ENCODE measurements around the gene TULP4. TPM values are rescaled to one million over a fixed set of nuclear protein-coding genes. Genes with fewer than 3 reads are reported as not detected.

The TULP4 gene
- total RNA-seq, 1 donor from 2014 or later: 252 TPM

- H3K9me3 Mint-ChIP-seq: peaks cover 3% of the 10 kb centered on the region
- H3K36me3 ChIP-seq: no peaks in the 10 kb centered on the region
- no peak overlapping the region for H3K27ac Mint-ChIP-seq
- H3K4me1 ChIP-seq: peaks cover 7% of the 10 kb centered on the region
- H3K4me3 Mint-ChIP-seq: no peak overlapping the region
- H3K9me3 ChIP-seq (ENCODE audit: low read depth): no peaks in the 10 kb centered on the region
- peaks cover 20% of the 10 kb centered on the region for H4K20me1 ChIP-seq (ENCODE audit: low read depth)
- H3K27ac ChIP-seq: no peak overlapping the region
- TF ChIP-seq CTCF (IDR thresholded peaks at IDR 0.05): no peak
- no peak for TF ChIP-seq EZH2phosphoT487 (IDR thresholded peaks at IDR 0.05)
- TF ChIP-seq EZH2 (IDR thresholded peaks at IDR 0.05): no peak
- no peak overlapping the region for H2AFZ ChIP-seq (replicated peaks)
- no peak overlapping the region for H3K9ac ChIP-seq
- H3K27me3 ChIP-seq: no peaks in the 10 kb centered on the region
- peaks cover 5% of the 10 kb centered on the region for H3K4me1 Mint-ChIP-seq
- no peak for DNase-seq (ENCODE audit: low spot score)
- H3K4me3 ChIP-seq: no peak overlapping the region
- H3F3A ChIP-seq (ENCODE audit: low read depth): no peaks in the 10 kb centered on the region
- H3K36me3 Mint-ChIP-seq: peaks cover 5% of the 10 kb centered on the region
- H3K79me2 ChIP-seq (ENCODE audit: low read depth): peaks cover 42% of the 10 kb centered on the region
- no peak overlapping the region for H3K4me2 ChIP-seq
- H3K27me3 Mint-ChIP-seq (ENCODE audit: insufficient read depth, low read depth): no peaks in the 10 kb centered on the region
Observed at GRCh38 chr6:158358450-158359077, 46.3 kb downstream of the TULP4 start.

GRCh38 chr6:158361068-158361467, 48.8 kb downstream of the TULP4 start:
- Histone ChIP-seq H3K79me2 (ENCODE audit: low read depth) (peaks cover 22% of the 10 kb centered on the region), H3K4me3 (no peak overlapping the region), H3K4me2 (no peak overlapping the region), H3K9me3 (ENCODE audit: low read depth) (no peaks in the 10 kb centered on the region), H3F3A (ENCODE audit: low read depth) (no peaks in the 10 kb centered on the region), H4K20me1 (ENCODE audit: low read depth) (peaks cover 20% of the 10 kb centered on the region), H3K27me3 (no peaks in the 10 kb centered on the region), H3K27ac (no peak overlapping the region), H2AFZ (replicated peaks) (no peak overlapping the region), H3K9ac (no peak overlapping the region), H3K4me1 (peaks cover 7% of the 10 kb centered on the region), H3K36me3 (no peaks in the 10 kb centered on the region)
- Mint-ChIP-seq H3K4me3 (no peak overlapping the region), H3K4me1 (peaks cover 5% of the 10 kb centered on the region), H3K36me3 (peaks cover 7% of the 10 kb centered on the region), H3K27me3 (ENCODE audit: insufficient read depth, low read depth) (no peaks in the 10 kb centered on the region), H3K27ac (no peak overlapping the region), H3K9me3 (peaks cover 10% of the 10 kb centered on the region)
- peak; percentile 11 for DNase-seq (ENCODE audit: low spot score)
- TF ChIP-seq EZH2phosphoT487 (IDR thresholded peaks at IDR 0.05): no peak
- TF ChIP-seq CTCF (IDR thresholded peaks at IDR 0.05): no peak
- TF ChIP-seq EZH2 (IDR thresholded peaks at IDR 0.05): no peak

DNA sequence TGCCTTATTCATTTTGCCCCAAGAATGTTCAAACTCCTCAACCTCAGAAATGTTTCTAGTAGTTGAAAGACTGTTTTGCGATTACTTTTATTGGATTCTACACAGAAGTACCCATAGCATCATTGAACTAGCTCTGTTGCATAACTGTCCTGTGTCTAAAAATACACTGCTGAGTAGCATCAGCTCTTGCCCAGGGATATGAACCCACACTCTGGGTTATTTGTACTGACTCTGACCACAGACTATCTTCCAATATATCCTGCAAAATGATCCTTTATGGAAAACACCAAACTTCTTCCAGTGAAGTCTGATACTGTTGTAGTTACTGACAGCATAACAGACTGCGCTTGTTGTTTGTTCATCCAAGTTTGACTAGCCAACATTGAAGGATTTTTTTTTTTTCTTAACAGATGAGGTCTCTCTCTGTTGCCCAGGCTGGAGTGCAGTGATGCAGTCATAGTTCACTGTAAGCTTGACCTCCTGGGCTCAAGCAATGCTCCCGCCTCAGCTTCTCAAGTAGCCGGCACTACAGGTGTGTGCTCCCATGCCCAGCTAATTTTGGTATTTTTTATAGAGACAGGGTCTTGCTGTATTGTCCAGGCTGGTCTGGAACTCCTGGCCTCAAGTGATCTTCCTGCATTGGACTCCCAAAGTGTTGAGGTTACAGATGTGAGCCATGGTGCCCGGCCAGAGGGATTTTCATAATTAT, 49.9 kb downstream of the TULP4 start:
- no peaks in the 10 kb centered on the region for H3K4me1 ChIP-seq
- no peaks in the 10 kb centered on the region for H3K36me3 ChIP-seq
- H4K20me1 ChIP-seq (ENCODE audit: low read depth): peaks cover 16% of the 10 kb centered on the region
- H3K9me3 ChIP-seq (ENCODE audit: low read depth): no peaks in the 10 kb centered on the region
- H3K4me3 Mint-ChIP-seq: no peak overlapping the region
- H3K4me3 ChIP-seq: no peak overlapping the region
- peaks cover 10% of the 10 kb centered on the region for H3K9me3 Mint-ChIP-seq
- TF ChIP-seq EZH2phosphoT487 (IDR thresholded peaks at IDR 0.05): no peak
- no peak for TF ChIP-seq CTCF (IDR thresholded peaks at IDR 0.05)
- TF ChIP-seq EZH2 (IDR thresholded peaks at IDR 0.05): no peak
- no peaks in the 10 kb centered on the region for H3F3A ChIP-seq (ENCODE audit: low read depth)
- DNase-seq (ENCODE audit: low spot score): no peak
- H3K36me3 Mint-ChIP-seq: peaks cover 7% of the 10 kb centered on the region
- H3K4me1 Mint-ChIP-seq: peaks cover 5% of the 10 kb centered on the region
- H3K27ac Mint-ChIP-seq: no peak overlapping the region
- H3K79me2 ChIP-seq (ENCODE audit: low read depth): peaks cover 22% of the 10 kb centered on the region
- H3K27me3 Mint-ChIP-seq (ENCODE audit: insufficient read depth, low read depth): no peaks in the 10 kb centered on the region
- no peak overlapping the region for H3K4me2 ChIP-seq
- H3K27ac ChIP-seq: no peak overlapping the region
- no peak overlapping the region for H3K9ac ChIP-seq
- no peak overlapping the region for H2AFZ ChIP-seq (replicated peaks)
- H3K27me3 ChIP-seq: no peaks in the 10 kb centered on the region

All from neural progenitor cell (in vitro differentiated cells).